H9 (cell line): ENCODE data around the gene C1orf74. TPM values are rescaled to one million over a fixed set of nuclear protein-coding genes. Genes with fewer than 3 reads are reported as not detected.

ENCODE experiments used
- DNase-seq: peaks from one replicate; pipeline ENCODE4 v3.0.0-alpha.2; 2017
- H2AFZ ChIP-seq: one replicate; pipeline ENCODE4 v1.6.1; 2013; ENCODE audit warnings: mild to moderate bottlenecking, low read length, control low read depth, moderate library complexity
- H2AK5ac ChIP-seq: 2 replicates; pipeline ENCODE4 v1.6.1; 2013; ENCODE audit warnings: low read length, control low read depth, mixed read lengths; ENCODE audit not compliant: insufficient read length
- H2BK120ac ChIP-seq: one replicate; pipeline ENCODE4 v1.6.1; 2013; ENCODE audit warnings: low read depth, mild to moderate bottlenecking, low read length, control low read depth, inconsistent platforms; ENCODE audit not compliant: poor library complexity, severe bottlenecking
- H2BK12ac ChIP-seq: 2 replicates; pipeline ENCODE4 v1.6.1; 2013; ENCODE audit warnings: low read length, control low read depth, mixed read lengths, low read depth; ENCODE audit not compliant: insufficient read length
- H2BK15ac ChIP-seq: 2 replicates; pipeline ENCODE4 v1.6.1; 2013; ENCODE audit warnings: low read depth, low read length, control low read depth
- H2BK20ac ChIP-seq: one replicate; pipeline ENCODE4 v1.6.1; 2013; ENCODE audit warnings: low read depth, mild to moderate bottlenecking, low read length, control low read depth, inconsistent platforms; ENCODE audit not compliant: poor library complexity, severe bottlenecking
- H2BK5ac ChIP-seq: 2 replicates; pipeline ENCODE4 v1.6.1; 2013; ENCODE audit warnings: low read length, control low read depth, mixed read lengths; ENCODE audit not compliant: insufficient read length
- H3K14ac ChIP-seq: 2 replicates; pipeline ENCODE4 v1.6.1; 2013; ENCODE audit warnings: low read length, control low read depth; ENCODE audit not compliant: insufficient read depth
- H3K18ac ChIP-seq: 2 replicates; pipeline ENCODE4 v1.6.1; 2013; ENCODE audit warnings: low read depth, mild to moderate bottlenecking, mixed read lengths, low read length, control low read depth; ENCODE audit not compliant: insufficient read length
- H3K23ac ChIP-seq: 2 replicates; pipeline ENCODE4 v1.6.1; 2013; ENCODE audit warnings: low read length, control low read depth, mixed read lengths, low read depth; ENCODE audit not compliant: insufficient read length
- H3K23me2 ChIP-seq: 2 replicates; pipeline ENCODE4 v1.6.1; 2013; ENCODE audit warnings: low read depth, mild to moderate bottlenecking, mixed read lengths, low read length, control low read depth; ENCODE audit not compliant: insufficient read length, poor library complexity, severe bottlenecking
- H3K27ac ChIP-seq: 2 replicates; pipeline ENCODE4 v1.5.1; 2013; ENCODE audit warnings: low read length, control low read depth, mixed read lengths, low read depth; ENCODE audit not compliant: insufficient read length
- H3K27me3 ChIP-seq: 2 replicates; pipeline ENCODE4 v1.6.1; 2013; ENCODE audit warnings: low read length, control low read depth, inconsistent platforms; ENCODE audit not compliant: insufficient read depth
- H3K4ac ChIP-seq: 2 replicates; pipeline ENCODE4 v1.6.1; 2013; ENCODE audit warnings: low read depth, mild to moderate bottlenecking, control low read depth, inconsistent platforms, low read length, moderate library complexity
- H3K4me1 ChIP-seq: 2 replicates; pipeline ENCODE4 v1.6.1; 2013; ENCODE audit warnings: low read length, control low read depth, inconsistent platforms; ENCODE audit not compliant: insufficient read depth
- H3K4me2 ChIP-seq: 2 replicates; pipeline ENCODE4 v1.6.1; 2013; ENCODE audit warnings: low read length, control low read depth, mixed read lengths; ENCODE audit not compliant: insufficient read length, insufficient read depth
- H3K56ac ChIP-seq: 2 replicates; pipeline ENCODE4 v1.6.1; 2013; ENCODE audit warnings: low read depth, mild to moderate bottlenecking, mixed read lengths, low read length, control low read depth; ENCODE audit not compliant: insufficient read length
- H3K79me1 ChIP-seq: 2 replicates; pipeline ENCODE4 v1.6.1; 2013; ENCODE audit warnings: low read depth, mild to moderate bottlenecking, moderate library complexity, low read length, control low read depth, inconsistent platforms; ENCODE audit not compliant: insufficient read depth, poor library complexity, severe bottlenecking
- H3K79me2 ChIP-seq: 2 replicates; pipeline ENCODE4 v1.6.1; 2013; ENCODE audit warnings: low read length, control low read depth, inconsistent platforms; ENCODE audit not compliant: insufficient read depth
- H3K9ac ChIP-seq: 2 replicates; pipeline ENCODE4 v1.6.1; 2013; ENCODE audit warnings: low read length, control low read depth, mixed read lengths; ENCODE audit not compliant: insufficient read length; ENCODE audit errors: extremely low read depth
- H3K9me3 ChIP-seq: one replicate; pipeline ENCODE4 v1.6.1; 2013; ENCODE audit warnings: low read depth, low read length, inconsistent platforms; ENCODE audit not compliant: control insufficient read depth
- H3T11ph ChIP-seq: one replicate; pipeline ENCODE4 v1.6.1; 2013; ENCODE audit warnings: mild to moderate bottlenecking, low read length, control low read depth, inconsistent platforms
- H4K20me1 ChIP-seq: one replicate; pipeline ENCODE4 v1.6.1; 2013; ENCODE audit not compliant: control insufficient read depth, insufficient read length, insufficient read depth
- H4K5ac ChIP-seq: 2 replicates; pipeline ENCODE4 v1.6.1; 2013; ENCODE audit warnings: low read depth, mild to moderate bottlenecking, mixed read lengths, low read length, control low read depth; ENCODE audit not compliant: insufficient read length
- H4K8ac ChIP-seq: replicated peaks from 2 replicates; pipeline ENCODE4 v1.6.1; 2013; ENCODE audit warnings: low read length, control low read depth, mixed read lengths, low read depth; ENCODE audit not compliant: insufficient read length
- H4K91ac ChIP-seq: 2 replicates; pipeline ENCODE4 v1.6.1; 2013; ENCODE audit warnings: low read depth, mild to moderate bottlenecking, moderate library complexity, mixed read lengths, low read length, control low read depth; ENCODE audit not compliant: insufficient read length
- H3K27ac Mint-ChIP-seq, 3 experiments: 2 replicates in 2 of 3; 3 replicates in 1 of 3; pipeline ENCODE4 v1.8.0; 2020 to 2021; ENCODE audit warnings: mixed read lengths in 3 of 3, mild to moderate bottlenecking in 1 of 3, moderate library complexity in 1 of 3
- H3K27me3 Mint-ChIP-seq: 2 replicates; pipeline ENCODE4 v1.8.0; 2021; ENCODE audit warnings: low read depth, mild to moderate bottlenecking, moderate library complexity, mixed read lengths
- H3K36me3 Mint-ChIP-seq, 3 experiments: 2 replicates in 2 of 3; 3 replicates in 1 of 3; pipeline ENCODE4 v1.8.0; 2020 to 2021; ENCODE audit warnings: low read depth in 3 of 3, mixed read lengths in 3 of 3; ENCODE audit not compliant: insufficient read depth in 1 of 3
- H3K4me1 Mint-ChIP-seq, 2 experiments: 2 replicates each; pipeline ENCODE4 v1.8.0; 2020; ENCODE audit warnings: mixed read lengths in 2 of 2
- H3K4me3 Mint-ChIP-seq, 2 experiments: 2 replicates in 1 of 2; 3 replicates in 1 of 2; pipeline ENCODE4 v1.8.0; 2020 to 2021; ENCODE audit warnings: mild to moderate bottlenecking in 2 of 2, mixed read lengths in 2 of 2, moderate library complexity in 1 of 2
- H3K9me3 Mint-ChIP-seq, 2 experiments: 2 replicates in 1 of 2; 3 replicates in 1 of 2; pipeline ENCODE4 v1.8.0; 2020; ENCODE audit warnings: mild to moderate bottlenecking in 2 of 2, mixed read lengths in 2 of 2, moderate library complexity in 1 of 2
- WGBS: extraction: QIAGEN DNeasy Blood & Tissue Kit; methylation state at CpG from one replicate; pipeline ENCODE4 v1.1.7; 2013; ENCODE audit warnings: missing lambda C conversion rate, low lambda C conversion rate, mixed read lengths; ENCODE audit not compliant: insufficient read length; ENCODE audit errors: extremely low coverage; 5-methylcytosine and 5-hydroxymethylcytosine counted together
- total RNA-seq: library from RNA; stranded (reverse); gene quantifications from 2 replicates; pipeline ENCODE4 v1.2.1, GENCODE V29; 2021
- TF ChIP-seq, protein P1 (sequence below): fragments of 200-600 bp; sonication (generic); conservative IDR thresholded peaks from 3 replicates; pipeline ENCODE4 v1.8.0; 2021; ENCODE audit warnings: antibody characterized with exemption, mild to moderate bottlenecking

Gene C1orf74
- total RNA-seq, 1 experiment from 2014 or later: 2.4 TPM

DNA sequence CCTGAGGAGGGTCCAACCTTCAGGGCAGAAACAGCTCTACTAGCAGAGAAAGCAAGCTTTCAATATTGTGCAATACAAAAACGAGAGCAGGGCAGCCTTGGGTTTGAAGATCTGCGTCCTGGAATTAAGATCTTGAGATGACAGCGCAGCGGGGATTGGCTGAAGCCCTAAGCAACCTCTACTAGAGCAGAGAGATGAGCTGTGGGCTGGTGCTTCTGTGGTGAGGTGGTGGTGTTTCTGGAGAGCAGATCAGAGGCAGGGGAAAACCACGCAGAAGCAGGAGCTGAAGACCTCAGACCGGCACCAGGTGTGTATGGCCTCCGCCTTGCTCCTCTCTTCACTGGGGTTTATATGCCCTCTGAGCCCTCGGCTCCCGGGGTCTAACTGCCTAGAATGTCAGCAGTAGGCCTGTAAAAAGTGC, 16.0 kb downstream of the C1orf74 start:
- no peaks in the 10 kb centered on the region; a peak in 1 of 7 replicates for H3K36me3 Mint-ChIP-seq
- H2BK120ac ChIP-seq: no peak overlapping the region
- no peaks in the 10 kb centered on the region for H3K27me3 ChIP-seq
- H4K20me1 ChIP-seq: peaks cover 3% of the 10 kb centered on the region
- H3K4me2 ChIP-seq: no peak overlapping the region
- H3K4me3 Mint-ChIP-seq: no peak overlapping the region
- no peaks in the 10 kb centered on the region for H3K79me1 ChIP-seq
- H3K9me3 ChIP-seq: no peaks in the 10 kb centered on the region
- H3K23me2 ChIP-seq: no peaks in the 10 kb centered on the region
- no peak overlapping the region for H4K8ac ChIP-seq
- WGBS: no CpG with 5 or more reads among the region's 9 CpGs
- no peak overlapping the region for H3K14ac ChIP-seq
- peaks cover 3% of the 10 kb centered on the region; the same call in 1 of the 2 replicates for H3K27me3 Mint-ChIP-seq
- H3K56ac ChIP-seq: no peak overlapping the region
- H2BK20ac ChIP-seq: no peak overlapping the region
- H3K4ac ChIP-seq: no peak overlapping the region
- no peaks in the 10 kb centered on the region for H3K4me1 ChIP-seq
- no peak overlapping the region for H3K9ac ChIP-seq
- no peak overlapping the region for H4K5ac ChIP-seq
- H4K91ac ChIP-seq: no peak overlapping the region
- no peak overlapping the region for H3K27ac Mint-ChIP-seq
- H3K27ac ChIP-seq: no peak overlapping the region
- TF ChIP-seq, protein P1, sequence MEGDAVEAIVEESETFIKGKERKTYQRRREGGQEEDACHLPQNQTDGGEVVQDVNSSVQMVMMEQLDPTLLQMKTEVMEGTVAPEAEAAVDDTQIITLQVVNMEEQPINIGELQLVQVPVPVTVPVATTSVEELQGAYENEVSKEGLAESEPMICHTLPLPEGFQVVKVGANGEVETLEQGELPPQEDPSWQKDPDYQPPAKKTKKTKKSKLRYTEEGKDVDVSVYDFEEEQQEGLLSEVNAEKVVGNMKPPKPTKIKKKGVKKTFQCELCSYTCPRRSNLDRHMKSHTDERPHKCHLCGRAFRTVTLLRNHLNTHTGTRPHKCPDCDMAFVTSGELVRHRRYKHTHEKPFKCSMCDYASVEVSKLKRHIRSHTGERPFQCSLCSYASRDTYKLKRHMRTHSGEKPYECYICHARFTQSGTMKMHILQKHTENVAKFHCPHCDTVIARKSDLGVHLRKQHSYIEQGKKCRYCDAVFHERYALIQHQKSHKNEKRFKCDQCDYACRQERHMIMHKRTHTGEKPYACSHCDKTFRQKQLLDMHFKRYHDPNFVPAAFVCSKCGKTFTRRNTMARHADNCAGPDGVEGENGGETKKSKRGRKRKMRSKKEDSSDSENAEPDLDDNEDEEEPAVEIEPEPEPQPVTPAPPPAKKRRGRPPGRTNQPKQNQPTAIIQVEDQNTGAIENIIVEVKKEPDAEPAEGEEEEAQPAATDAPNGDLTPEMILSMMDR: no peak
- H2BK12ac ChIP-seq: no peak overlapping the region
- H3K23ac ChIP-seq: no peak overlapping the region
- peaks cover 0 to 6% of the 10 kb centered on the region in 2 experiments; a peak in 1 of 4 replicates for H3K4me1 Mint-ChIP-seq
- H2AK5ac ChIP-seq: no peak overlapping the region
- no peak overlapping the region for H3T11ph ChIP-seq
- no peak overlapping the region for H2AFZ ChIP-seq
- no peaks in the 10 kb centered on the region for H3K79me2 ChIP-seq
- H2BK5ac ChIP-seq: no peak overlapping the region
- H3K9me3 Mint-ChIP-seq: no peaks in the 10 kb centered on the region; a peak in 1 of 5 replicates
- no peak overlapping the region for H2BK15ac ChIP-seq
- no peak for DNase-seq
- no peak overlapping the region for H3K18ac ChIP-seq
